GM19099 (cell line): ENCODE data around the gene TMC3.

Experiments
- POLR2A ChIP-seq: IDR thresholded peaks from 3 replicates; pipeline ENCODE4 v1.6.1; 2011; ENCODE audit warnings: low read depth; ENCODE audit not compliant: insufficient read length; ENCODE audit errors: extremely low read depth

TMC3 gene

GRCh38 chr15:81363276-81363675, 10.7 kb downstream of the TMC3 start:
- TF ChIP-seq POLR2A = no peak

- TF ChIP-seq POLR2A = no peak
Measured at GRCh38 chr15:81362790-81363189, 11.2 kb downstream of the TMC3 start.

GRCh38 chr15:81361891-81362290, 12.1 kb downstream of the TMC3 start:
- no peak for TF ChIP-seq POLR2A

- no peak for TF ChIP-seq POLR2A
Measured at GRCh38 chr15:81360491-81360890, 13.5 kb downstream of the TMC3 start.

GRCh38 chr15:81358248-81358647, 15.8 kb downstream of the TMC3 start:
- no peak for TF ChIP-seq POLR2A

GRCh38 chr15:81357180-81357686, 16.8 kb downstream of the TMC3 start:
- TF ChIP-seq POLR2A = no peak

GRCh38 chr15:81356252-81356651, 17.8 kb downstream of the TMC3 start:
- TF ChIP-seq POLR2A = no peak

- TF ChIP-seq POLR2A = no peak
Measured at GRCh38 chr15:81351651-81352050, 22.4 kb downstream of the TMC3 start.

- TF ChIP-seq POLR2A = no peak
Measured at GRCh38 chr15:81349271-81349670, 24.7 kb downstream of the TMC3 start.

- no peak for TF ChIP-seq POLR2A
Measured at GRCh38 chr15:81347910-81348309, 26.1 kb downstream of the TMC3 start.

- no peak for TF ChIP-seq POLR2A
Measured at GRCh38 chr15:81346611-81347010, 27.4 kb downstream of the TMC3 start.

- no peak for TF ChIP-seq POLR2A
Measured at GRCh38 chr15:81343371-81343770, 30.6 kb downstream of the TMC3 start.

GRCh38 chr15:81341351-81341750, 32.7 kb downstream of the TMC3 start:
- no peak for TF ChIP-seq POLR2A

GRCh38 chr15:81339851-81340250, 34.2 kb downstream of the TMC3 start:
- TF ChIP-seq POLR2A = no peak

GRCh38 chr15:81339321-81339720, 34.7 kb downstream of the TMC3 start:
- no peak for TF ChIP-seq POLR2A

- no peak for TF ChIP-seq POLR2A
Measured at GRCh38 chr15:81338170-81339007, 35.6 kb downstream of the TMC3 start.
